Activated CD8-positive, alpha-beta memory T cell treated with anti-CD3 and anti-CD28 coated beads, Interleukin-2, amount 10 ng/mL, durations not matched to agents 7 days and 5 days (primary cell): Measurements from ENCODE around the gene ITGA1. TPM values are rescaled to one million over a fixed set of nuclear protein-coding genes. Genes with fewer than 3 reads are reported as not detected.

Experiments
- ATAC-seq: fragments of 150-1000 bp; cut with Tn5 transposase; one replicate; pipeline ENCODE4 v1.10.0; 2021; ENCODE audit warnings: moderate library complexity
- CTCF ChIA-PET: fragments of 350-600 bp; sonication (Branson Sonifier 250); formaldehyde crosslinking; loops from one replicate; lab custom pipeline; 2021; ENCODE audit warnings: antibody characterized with exemption; lab: Charles Lee
- DNase-seq: peaks from one replicate; pipeline ENCODE4 v3.0.0-alpha.2; 2020
- H3K27ac Mint-ChIP-seq: one replicate; pipeline ENCODE4 v1.8.0; 2021; ENCODE audit warnings: mild to moderate bottlenecking, mixed read lengths
- H3K27me3 Mint-ChIP-seq: one replicate; pipeline ENCODE4 v1.8.0; 2021; ENCODE audit warnings: mixed read lengths
- H3K36me3 Mint-ChIP-seq: one replicate; pipeline ENCODE4 v1.8.0; 2021; ENCODE audit warnings: mild to moderate bottlenecking, mixed read lengths
- H3K4me1 Mint-ChIP-seq: one replicate; pipeline ENCODE4 v1.8.0; 2021; ENCODE audit warnings: mixed read lengths
- H3K4me3 Mint-ChIP-seq: one replicate; pipeline ENCODE4 v1.8.0; 2021; ENCODE audit warnings: mild to moderate bottlenecking, moderate library complexity, mixed read lengths
- H3K9me3 Mint-ChIP-seq: one replicate; pipeline ENCODE4 v1.8.0; 2022; ENCODE audit warnings: low read depth, mixed read lengths
- total RNA-seq, 2 experiments: library from RNA; stranded (reverse); gene quantifications; one replicate each; pipeline ENCODE4 v1.2.3, GENCODE V29; 2021

Gene ITGA1
- total RNA-seq, 2 experiments from 2014 or later, result 37.0 to 66.8 TPM

DNA sequence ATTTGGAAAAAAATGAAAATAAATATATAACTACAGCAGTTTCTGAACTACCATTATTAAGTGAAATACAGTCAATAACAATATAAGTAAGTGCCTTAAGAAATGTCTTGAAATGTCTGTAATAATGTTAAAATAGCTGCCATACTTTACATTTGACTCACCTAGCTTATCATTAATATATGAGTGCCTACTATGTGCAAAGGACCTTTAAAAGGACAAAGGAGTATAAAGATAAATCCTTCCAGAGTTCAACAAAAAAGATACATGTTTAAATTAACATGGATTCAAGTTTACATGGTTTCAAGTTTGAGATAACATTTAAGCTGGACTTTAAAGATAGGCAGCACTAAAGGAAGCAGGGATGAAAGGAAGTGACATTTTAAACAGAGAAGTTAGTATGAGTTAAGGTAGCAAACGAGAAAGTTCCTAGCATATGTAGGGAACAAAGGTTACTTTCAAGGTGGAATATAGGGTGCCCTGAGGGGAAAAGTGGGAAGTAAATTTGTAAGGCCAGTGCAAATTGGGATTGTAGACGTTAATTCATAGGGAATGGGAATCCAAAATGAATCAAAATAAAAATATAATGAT, 8.9 kb downstream of the ITGA1 start:
- Mint-ChIP-seq H3K4me3 (peak overlapping the region; percentile 23), H3K27ac (peak overlapping the region; percentile 59), H3K36me3 (peaks cover 25% of the 10 kb centered on the region), H3K27me3 (no peaks in the 10 kb centered on the region), H3K9me3 (no peaks in the 10 kb centered on the region), H3K4me1 (peaks cover 46% of the 10 kb centered on the region)
- DNase-seq, result no peak
- ATAC-seq, result no peak
- CTCF ChIA-PET, result interaction anchor here (0.9 to 2.2 kb wide), 4 partner anchors 9 to 132 kb away, joined by 3 to 10 read pairs (median 4); partner anchors contain the start of genes ITGA1 and PELO

GRCh38 chr5:52798938-52799337, 11.2 kb downstream of the ITGA1 start:
- Mint-ChIP-seq H3K4me1 (peaks cover 41% of the 10 kb centered on the region), H3K4me3 (peak overlapping the region; percentile 95), H3K9me3 (no peaks in the 10 kb centered on the region), H3K27ac (peak overlapping the region; percentile 93), H3K36me3 (peaks cover 26% of the 10 kb centered on the region), H3K27me3 (no peaks in the 10 kb centered on the region)
- CTCF ChIA-PET, result interaction anchor here (1.0 to 3.9 kb wide), 12 partner anchors 8 to 142 kb away, joined by 3 to 34 read pairs (median 6); partner anchors contain the start of genes ITGA1 and PELO
- no peak for DNase-seq
- no peak for ATAC-seq

DNA sequence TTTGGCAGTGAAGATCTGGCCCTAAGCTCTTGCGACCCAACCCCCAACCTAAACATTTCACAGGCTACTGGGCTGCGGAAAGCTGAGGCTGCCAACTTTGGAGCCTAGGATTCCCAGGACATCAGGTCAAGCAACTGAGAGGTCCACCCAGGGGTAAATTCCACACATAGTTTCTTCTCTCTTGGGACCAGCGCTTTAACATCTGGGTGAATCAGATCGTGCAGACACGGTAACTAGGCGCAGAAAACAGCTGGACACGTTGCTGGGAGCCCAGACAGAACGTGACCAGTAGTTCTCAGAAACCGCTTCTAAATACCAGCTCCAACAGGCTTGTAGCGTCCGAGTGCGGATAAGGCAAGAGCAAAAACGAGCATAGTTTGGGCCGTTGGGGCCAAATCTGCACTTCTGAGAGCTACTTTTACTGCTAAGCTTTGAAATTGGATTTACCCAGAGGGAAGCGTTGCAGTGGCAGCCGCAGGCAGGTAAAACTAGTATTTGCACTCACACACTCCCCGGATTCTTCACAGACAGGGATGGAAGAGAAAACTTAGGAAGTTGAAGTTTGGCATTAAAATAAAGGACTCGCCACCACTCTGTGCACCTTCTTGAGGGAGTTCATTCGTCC, 11.8 kb downstream of the ITGA1 start:
- Mint-ChIP-seq H3K4me1 (peaks cover 46% of the 10 kb centered on the region), H3K27ac (peak overlapping the region; percentile 93), H3K36me3 (peaks cover 31% of the 10 kb centered on the region), H3K27me3 (no peaks in the 10 kb centered on the region), H3K4me3 (peak overlapping the region; percentile 95), H3K9me3 (no peaks in the 10 kb centered on the region)
- CTCF ChIA-PET, result interaction anchor here (0.7 to 3.9 kb wide), 15 partner anchors 8 to 143 kb away, joined by 3 to 34 read pairs (median 5); partner anchors contain the start of genes ITGA1 and PELO
- peak; percentile 62 for DNase-seq
- peak; percentile 22 for ATAC-seq

DNA sequence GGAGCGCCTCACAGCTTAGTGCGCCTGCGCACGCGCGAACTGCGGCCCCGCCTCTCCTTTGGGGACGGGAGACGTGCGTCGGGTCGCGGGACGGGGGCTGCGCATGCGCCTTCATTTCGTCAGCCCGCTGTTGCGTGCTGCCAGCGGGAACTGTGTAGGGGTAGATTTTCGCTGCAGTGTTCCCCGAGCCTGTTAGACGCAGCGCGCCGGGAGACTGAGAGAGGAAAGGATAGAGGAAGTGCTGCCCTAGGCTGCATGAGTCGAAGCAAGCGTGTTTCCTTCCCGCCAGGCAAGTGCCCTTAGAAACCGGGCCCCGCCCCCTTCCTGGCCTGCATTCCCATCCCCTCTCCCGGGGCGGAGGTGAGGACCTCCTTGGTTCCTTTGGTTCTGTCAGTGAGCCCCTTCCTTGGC, 12.3 kb downstream of the ITGA1 start:
- Mint-ChIP-seq H3K9me3 (no peaks in the 10 kb centered on the region), H3K4me1 (peaks cover 48% of the 10 kb centered on the region), H3K27ac (peak overlapping the region; percentile 93), H3K4me3 (peak overlapping the region; percentile 95), H3K27me3 (no peaks in the 10 kb centered on the region), H3K36me3 (peaks cover 35% of the 10 kb centered on the region)
- DNase-seq, result peak; percentile 97
- ATAC-seq, result peak; percentile 85
- CTCF ChIA-PET, result interaction anchor here (0.7 to 3.9 kb wide), 15 partner anchors 8 to 143 kb away, joined by 3 to 34 read pairs (median 5); partner anchors contain the start of genes ITGA1 and PELO

DNA sequence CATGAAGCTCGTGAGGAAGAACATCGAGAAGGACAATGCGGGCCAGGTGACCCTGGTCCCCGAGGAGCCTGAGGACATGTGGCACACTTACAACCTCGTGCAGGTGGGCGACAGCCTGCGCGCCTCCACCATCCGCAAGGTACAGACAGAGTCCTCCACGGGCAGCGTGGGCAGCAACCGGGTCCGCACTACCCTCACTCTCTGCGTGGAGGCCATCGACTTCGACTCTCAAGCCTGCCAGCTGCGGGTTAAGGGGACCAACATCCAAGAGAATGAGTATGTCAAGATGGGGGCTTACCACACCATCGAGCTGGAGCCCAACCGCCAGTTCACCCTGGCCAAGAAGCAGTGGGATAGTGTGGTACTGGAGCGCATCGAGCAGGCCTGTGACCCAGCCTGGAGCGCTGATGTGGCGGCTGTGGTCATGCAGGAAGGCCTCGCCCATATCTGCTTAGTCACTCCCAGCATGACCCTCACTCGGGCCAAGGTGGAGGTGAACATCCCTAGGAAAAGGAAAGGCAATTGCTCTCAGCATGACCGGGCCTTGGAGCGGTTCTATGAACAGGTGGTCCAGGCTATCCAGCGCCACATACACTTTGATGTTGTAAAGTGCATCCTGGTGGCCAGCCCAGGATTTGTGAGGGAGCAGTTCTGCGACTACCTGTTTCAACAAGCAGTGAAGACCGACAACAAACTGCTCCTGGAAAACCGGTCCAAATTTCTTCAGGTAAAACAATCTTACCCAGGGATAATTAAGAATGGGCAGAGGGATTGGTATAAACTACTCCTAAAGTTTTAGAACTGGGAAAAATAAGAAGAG, 12.9 kb downstream of the ITGA1 start:
- Mint-ChIP-seq H3K36me3 (peaks cover 40% of the 10 kb centered on the region), H3K27me3 (no peaks in the 10 kb centered on the region), H3K4me3 (peak overlapping the region; percentile 95), H3K27ac (peak overlapping the region; percentile 93), H3K4me1 (peaks cover 53% of the 10 kb centered on the region), H3K9me3 (no peaks in the 10 kb centered on the region)
- peak; percentile 69 for ATAC-seq
- DNase-seq, result peak; percentile 85
- CTCF ChIA-PET, result interaction anchor here (0.9 to 3.9 kb wide), 12 partner anchors 9 to 144 kb away, joined by 3 to 34 read pairs (median 6); partner anchors contain the start of genes ITGA1 and PELO

DNA sequence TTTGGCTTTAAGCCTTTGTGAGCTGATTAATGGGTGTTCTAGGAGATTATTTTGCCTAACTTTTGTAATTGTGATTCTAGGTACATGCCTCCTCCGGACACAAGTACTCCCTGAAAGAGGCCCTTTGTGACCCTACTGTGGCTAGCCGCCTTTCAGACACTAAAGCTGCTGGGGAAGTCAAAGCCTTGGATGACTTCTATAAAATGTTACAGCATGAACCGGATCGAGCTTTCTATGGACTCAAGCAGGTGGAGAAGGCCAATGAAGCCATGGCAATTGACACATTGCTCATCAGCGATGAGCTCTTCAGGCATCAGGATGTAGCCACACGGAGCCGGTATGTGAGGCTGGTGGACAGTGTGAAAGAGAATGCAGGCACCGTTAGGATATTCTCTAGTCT, 13.6 kb downstream of the ITGA1 start:
- H3K36me3 Mint-ChIP-seq, result peaks cover 45% of the 10 kb centered on the region
- peak; percentile 43 for DNase-seq
- CTCF ChIA-PET, result interaction anchor here (1.0 to 3.9 kb wide), 3 partner anchors 11 to 23 kb away, joined by 4 to 34 read pairs (median 12); partner anchors contain the start of genes ITGA1 and PELO
- no peaks in the 10 kb centered on the region for H3K27me3 Mint-ChIP-seq
- H3K4me3 Mint-ChIP-seq, result peak overlapping the region; percentile 95
- peaks cover 55% of the 10 kb centered on the region for H3K4me1 Mint-ChIP-seq
- H3K9me3 Mint-ChIP-seq, result no peaks in the 10 kb centered on the region
- H3K27ac Mint-ChIP-seq, result peak overlapping the region; percentile 93
- no peak for ATAC-seq

DNA sequence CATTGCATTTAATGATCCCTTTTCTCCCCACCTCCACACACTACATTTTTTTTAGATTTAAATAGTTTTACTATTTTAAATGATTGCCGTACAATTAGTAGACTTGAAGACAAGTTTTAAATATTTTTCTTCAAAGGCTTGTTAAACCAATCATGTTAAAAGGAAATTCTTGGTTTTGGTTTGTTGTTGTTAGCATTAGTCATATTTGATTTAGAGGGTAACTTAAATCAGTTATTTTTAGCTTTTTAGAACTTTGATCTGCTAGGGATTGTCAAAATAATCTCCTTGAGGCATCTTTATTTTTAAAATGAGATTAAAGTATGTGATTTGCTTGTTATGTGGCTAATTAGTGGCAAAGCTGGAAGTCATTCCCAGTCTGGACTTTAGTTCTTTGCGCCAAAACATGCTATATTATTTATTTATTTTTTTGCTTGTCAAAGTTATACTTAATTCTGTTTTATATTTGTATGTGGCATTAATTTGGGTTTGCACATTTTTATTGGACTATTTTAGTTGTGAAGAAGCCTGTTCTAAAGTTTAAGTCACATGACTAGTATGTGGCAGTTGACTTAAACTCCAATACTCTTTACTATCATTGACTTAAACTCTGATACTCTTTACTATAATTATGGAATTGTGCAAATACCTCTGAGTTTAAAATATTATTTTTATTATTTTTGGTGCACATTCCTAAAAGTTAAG, 14.7 kb downstream of the ITGA1 start:
- H3K4me3 Mint-ChIP-seq, result peak overlapping the region; percentile 95
- ATAC-seq (no peak), DNase-seq (no peak)
- CTCF ChIA-PET, result interaction anchor here (1.0 to 1.4 kb wide), 2 partner anchors 22 to 109 kb away, joined by 4 read pairs; no protein-coding TSS in a partner anchor
- no peak overlapping the region for H3K27ac Mint-ChIP-seq
- H3K27me3 Mint-ChIP-seq, result no peaks in the 10 kb centered on the region
- H3K9me3 Mint-ChIP-seq, result no peaks in the 10 kb centered on the region
- peaks cover 52% of the 10 kb centered on the region for H3K4me1 Mint-ChIP-seq
- H3K36me3 Mint-ChIP-seq, result peaks cover 42% of the 10 kb centered on the region

DNA sequence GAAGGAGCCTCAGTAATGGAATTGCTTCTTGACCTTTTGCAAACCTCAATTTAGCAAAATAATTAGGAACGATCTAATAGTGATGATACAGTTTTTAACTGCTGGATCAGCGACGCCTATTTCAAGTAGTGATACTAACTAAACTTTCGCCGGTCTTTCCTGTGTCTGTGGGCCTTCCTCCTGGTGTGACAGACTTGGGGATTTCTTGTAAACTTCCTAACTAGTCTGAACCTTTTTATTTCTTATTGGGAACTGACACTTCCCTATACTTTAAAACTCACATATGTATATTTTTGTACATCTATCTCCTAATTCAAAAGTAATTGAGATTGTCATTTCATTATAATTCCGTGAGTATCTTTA, 15.2 kb downstream of the ITGA1 start:
- CTCF ChIA-PET, result interaction anchor here (1.4 kb wide), 1 partner anchor 110 kb away, joined by 4 read pairs; no protein-coding TSS in a partner anchor
- Mint-ChIP-seq H3K27ac (no peak overlapping the region), H3K4me3 (peak overlapping the region; percentile 46), H3K36me3 (peaks cover 42% of the 10 kb centered on the region), H3K4me1 (peaks cover 50% of the 10 kb centered on the region), H3K9me3 (no peaks in the 10 kb centered on the region), H3K27me3 (no peaks in the 10 kb centered on the region)
- no peak for DNase-seq
- ATAC-seq, result no peak

- CTCF ChIA-PET, result interaction anchor here (0.6 kb wide), 1 partner anchor 111 kb away, joined by 3 read pairs; no protein-coding TSS in a partner anchor
- H3K27ac Mint-ChIP-seq, result peak overlapping the region; percentile 26
- peaks cover 44% of the 10 kb centered on the region for H3K36me3 Mint-ChIP-seq
- no peaks in the 10 kb centered on the region for H3K9me3 Mint-ChIP-seq
- no peaks in the 10 kb centered on the region for H3K27me3 Mint-ChIP-seq
- peak overlapping the region; percentile 8 for H3K4me3 Mint-ChIP-seq
- H3K4me1 Mint-ChIP-seq, result peaks cover 44% of the 10 kb centered on the region
- DNase-seq (no peak), ATAC-seq (no peak)
Observed at GRCh38 chr5:52804387-52804791, 16.7 kb downstream of the ITGA1 start.

- peaks cover 50% of the 10 kb centered on the region for H3K4me1 Mint-ChIP-seq
- H3K27me3 Mint-ChIP-seq, result no peaks in the 10 kb centered on the region
- H3K4me3 Mint-ChIP-seq, result no peak overlapping the region
- CTCF ChIA-PET, result interaction anchor here (0.9 kb wide), 1 partner anchor 112 kb away, joined by 3 read pairs; no protein-coding TSS in a partner anchor
- peaks cover 40% of the 10 kb centered on the region for H3K36me3 Mint-ChIP-seq
- no peak overlapping the region for H3K27ac Mint-ChIP-seq
- ATAC-seq, result no peak
- DNase-seq, result no peak
- H3K9me3 Mint-ChIP-seq, result no peaks in the 10 kb centered on the region
Observed at GRCh38 chr5:52804981-52805380, 17.3 kb downstream of the ITGA1 start.

DNA sequence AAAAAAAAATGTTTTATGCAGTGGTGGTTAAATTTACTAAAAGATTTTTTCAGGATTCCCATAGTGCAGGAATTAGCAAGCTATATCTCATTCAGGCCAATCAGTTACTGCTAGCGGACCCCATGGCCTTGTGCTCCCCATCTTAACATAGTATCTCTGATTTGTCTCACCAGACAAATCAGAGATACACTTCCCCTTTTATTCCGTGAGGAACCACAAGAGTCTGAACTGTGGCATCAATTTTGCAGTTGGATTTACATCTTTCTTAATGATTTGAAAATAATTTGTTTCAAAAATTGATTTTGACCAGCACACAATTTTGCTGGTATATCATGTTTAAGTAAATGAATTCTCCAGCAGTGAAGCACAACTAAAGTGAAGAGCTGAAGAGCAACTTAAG, 17.9 kb downstream of the ITGA1 start:
- Mint-ChIP-seq H3K9me3 (no peaks in the 10 kb centered on the region), H3K27ac (no peak overlapping the region), H3K27me3 (no peaks in the 10 kb centered on the region), H3K4me3 (no peak overlapping the region), H3K36me3 (peaks cover 38% of the 10 kb centered on the region), H3K4me1 (peaks cover 56% of the 10 kb centered on the region)
- ATAC-seq (no peak), DNase-seq (no peak)
- CTCF ChIA-PET, result interaction anchor here (0.9 kb wide), 1 partner anchor 112 kb away, joined by 3 read pairs; no protein-coding TSS in a partner anchor

- ATAC-seq (no peak), DNase-seq (no peak)
- Mint-ChIP-seq H3K9me3 (no peaks in the 10 kb centered on the region), H3K27me3 (no peaks in the 10 kb centered on the region), H3K27ac (no peak overlapping the region), H3K4me3 (no peak overlapping the region), H3K4me1 (peaks cover 58% of the 10 kb centered on the region), H3K36me3 (peaks cover 26% of the 10 kb centered on the region)
- CTCF ChIA-PET, result interaction anchor here (1.6 kb wide), 1 partner anchor 30 kb away, joined by 3 read pairs; no protein-coding TSS in a partner anchor
Observed at GRCh38 chr5:52807037-52807436, 19.3 kb downstream of the ITGA1 start.
